Measurements from ENCODE around the gene LIN7A.

DNA sequence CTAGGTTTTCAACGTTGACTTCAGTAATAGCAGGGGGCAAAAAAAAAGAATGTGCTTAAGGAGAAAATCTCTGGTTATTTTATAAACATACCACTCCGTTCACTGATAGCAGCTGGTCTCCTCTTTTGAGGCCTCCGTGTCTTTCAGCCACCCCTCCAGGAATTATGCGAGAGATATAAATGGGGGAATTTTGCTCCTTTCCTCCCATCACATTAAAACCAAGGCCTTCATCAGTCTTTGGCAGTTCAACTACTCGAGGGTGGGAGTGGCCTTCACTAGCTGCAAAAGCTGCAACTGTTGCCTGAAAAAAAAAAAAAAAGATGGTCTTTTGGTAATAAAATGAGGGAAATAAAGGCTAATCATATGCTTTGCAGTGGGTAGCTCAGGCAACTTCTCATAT is 92.1 kb downstream of the LIN7A start:
- TF ChIP-seq GATA2 (IDR thresholded peaks at IDR 0.05; ENCODE audit: low read depth, low read length) (no peak), GATA3 (IDR thresholded peaks at IDR 0.05; ENCODE audit: low read depth, low read length) (no peak)
